GM06990 (cell line): ENCODE data around the gene UQCC2.

ENCODE experiments used
- DNase-seq: peaks from one replicate; pipeline ENCODE4 v3.0.0-alpha.2; 2011; ENCODE audit not compliant: insufficient read length; ENCODE audit errors: extremely low read depth
- H3K27me3 ChIP-seq: replicated peaks from 2 replicates; pipeline ENCODE4 v1.6.0; 2011; ENCODE audit warnings: low read length; ENCODE audit not compliant: control insufficient read depth, insufficient read depth
- H3K36me3 ChIP-seq: 2 replicates; pipeline ENCODE4 v1.5.1; 2011; ENCODE audit warnings: low read length; ENCODE audit not compliant: control insufficient read depth, insufficient read depth
- H3K4me3 ChIP-seq: replicated peaks from 2 replicates; pipeline ENCODE4 v1.5.1; 2011; ENCODE audit warnings: low read depth, mild to moderate bottlenecking, control low read depth, low read length
- TF ChIP-seq, protein P1 (sequence below): IDR thresholded peaks from 2 replicates; pipeline ENCODE4 v1.5.1; 2011; ENCODE audit warnings: low read length, control low read depth, mild to moderate bottlenecking, inconsistent platforms; ENCODE audit not compliant: insufficient read depth, poor library complexity, severe bottlenecking

The UQCC2 gene

DNA sequence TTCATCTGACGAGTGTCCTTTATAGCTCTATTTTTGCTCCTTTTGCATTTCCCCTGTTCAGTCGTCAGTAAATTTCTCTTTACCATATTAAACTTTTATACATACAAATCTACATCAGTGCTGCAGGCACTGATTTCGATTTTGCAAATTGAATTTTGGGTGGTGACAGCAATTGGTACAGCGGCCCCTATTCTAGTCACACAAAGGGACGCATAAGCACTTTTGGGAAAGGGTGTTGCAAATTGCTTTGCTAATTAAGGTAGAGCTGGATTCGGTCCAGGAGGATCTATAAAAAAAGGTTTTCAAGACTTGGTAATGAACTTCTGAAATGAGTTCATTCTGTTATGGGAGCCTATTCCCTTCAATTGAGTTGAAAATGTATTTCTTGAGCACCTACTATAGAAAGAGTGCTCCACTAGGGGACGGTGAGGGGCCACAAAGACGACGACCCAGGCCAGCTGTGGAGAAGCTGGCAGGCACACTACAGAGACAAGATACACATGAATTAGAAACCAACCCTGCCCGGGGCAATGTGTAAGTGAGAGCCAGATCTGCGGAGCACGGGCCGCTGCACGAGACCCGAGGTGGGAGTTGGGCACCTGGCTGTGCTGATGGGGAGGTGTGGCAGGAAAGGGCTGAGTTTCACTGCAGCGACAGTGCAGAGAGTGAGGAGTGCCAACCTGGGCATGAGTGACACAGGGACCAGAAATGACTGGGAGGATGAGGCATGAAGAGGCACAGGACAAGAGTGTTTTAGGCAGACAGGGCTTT lies 5.4 kb downstream of the UQCC2 start:
- DNase-seq: no peak
- H3K27me3 ChIP-seq: no peaks in the 10 kb centered on the region
- no peak overlapping the region for H3K4me3 ChIP-seq
- TF ChIP-seq, protein P1, sequence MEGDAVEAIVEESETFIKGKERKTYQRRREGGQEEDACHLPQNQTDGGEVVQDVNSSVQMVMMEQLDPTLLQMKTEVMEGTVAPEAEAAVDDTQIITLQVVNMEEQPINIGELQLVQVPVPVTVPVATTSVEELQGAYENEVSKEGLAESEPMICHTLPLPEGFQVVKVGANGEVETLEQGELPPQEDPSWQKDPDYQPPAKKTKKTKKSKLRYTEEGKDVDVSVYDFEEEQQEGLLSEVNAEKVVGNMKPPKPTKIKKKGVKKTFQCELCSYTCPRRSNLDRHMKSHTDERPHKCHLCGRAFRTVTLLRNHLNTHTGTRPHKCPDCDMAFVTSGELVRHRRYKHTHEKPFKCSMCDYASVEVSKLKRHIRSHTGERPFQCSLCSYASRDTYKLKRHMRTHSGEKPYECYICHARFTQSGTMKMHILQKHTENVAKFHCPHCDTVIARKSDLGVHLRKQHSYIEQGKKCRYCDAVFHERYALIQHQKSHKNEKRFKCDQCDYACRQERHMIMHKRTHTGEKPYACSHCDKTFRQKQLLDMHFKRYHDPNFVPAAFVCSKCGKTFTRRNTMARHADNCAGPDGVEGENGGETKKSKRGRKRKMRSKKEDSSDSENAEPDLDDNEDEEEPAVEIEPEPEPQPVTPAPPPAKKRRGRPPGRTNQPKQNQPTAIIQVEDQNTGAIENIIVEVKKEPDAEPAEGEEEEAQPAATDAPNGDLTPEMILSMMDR: no peak
- H3K36me3 ChIP-seq: peaks cover 2% of the 10 kb centered on the region

DNA sequence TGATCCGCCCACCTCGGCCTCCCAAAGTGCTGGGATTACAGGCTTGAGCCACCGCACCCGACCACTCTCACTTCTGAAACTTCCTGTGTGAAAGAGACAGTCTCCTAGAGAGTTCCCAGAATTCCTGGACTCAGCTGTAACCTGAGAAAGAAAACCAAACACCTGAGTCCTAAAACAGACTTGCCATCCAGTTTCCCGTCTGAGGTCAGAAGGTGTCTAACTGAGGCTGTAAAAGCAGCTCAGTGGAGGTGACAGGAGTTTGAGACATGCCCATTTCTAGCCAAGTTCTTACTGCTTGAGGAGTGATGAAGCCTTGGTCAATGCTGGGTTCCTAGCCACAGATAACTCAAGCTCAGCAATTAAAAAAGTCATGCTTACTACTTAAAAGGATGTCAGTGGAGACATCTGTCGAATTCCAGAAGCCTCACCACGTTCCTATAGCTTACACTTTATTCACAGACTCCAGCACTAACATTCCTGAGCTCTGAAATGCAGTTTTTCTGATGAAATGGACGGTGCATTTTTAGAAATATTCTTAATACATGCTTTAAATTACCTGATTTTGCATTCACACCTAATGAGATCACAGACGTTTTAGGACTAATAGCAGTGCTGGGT lies 6.1 kb downstream of the UQCC2 start:
- H3K27me3 ChIP-seq: no peaks in the 10 kb centered on the region
- H3K4me3 ChIP-seq: no peak overlapping the region
- no peak for DNase-seq
- TF ChIP-seq, protein P1: no peak
- peaks cover 2% of the 10 kb centered on the region for H3K36me3 ChIP-seq

DNA sequence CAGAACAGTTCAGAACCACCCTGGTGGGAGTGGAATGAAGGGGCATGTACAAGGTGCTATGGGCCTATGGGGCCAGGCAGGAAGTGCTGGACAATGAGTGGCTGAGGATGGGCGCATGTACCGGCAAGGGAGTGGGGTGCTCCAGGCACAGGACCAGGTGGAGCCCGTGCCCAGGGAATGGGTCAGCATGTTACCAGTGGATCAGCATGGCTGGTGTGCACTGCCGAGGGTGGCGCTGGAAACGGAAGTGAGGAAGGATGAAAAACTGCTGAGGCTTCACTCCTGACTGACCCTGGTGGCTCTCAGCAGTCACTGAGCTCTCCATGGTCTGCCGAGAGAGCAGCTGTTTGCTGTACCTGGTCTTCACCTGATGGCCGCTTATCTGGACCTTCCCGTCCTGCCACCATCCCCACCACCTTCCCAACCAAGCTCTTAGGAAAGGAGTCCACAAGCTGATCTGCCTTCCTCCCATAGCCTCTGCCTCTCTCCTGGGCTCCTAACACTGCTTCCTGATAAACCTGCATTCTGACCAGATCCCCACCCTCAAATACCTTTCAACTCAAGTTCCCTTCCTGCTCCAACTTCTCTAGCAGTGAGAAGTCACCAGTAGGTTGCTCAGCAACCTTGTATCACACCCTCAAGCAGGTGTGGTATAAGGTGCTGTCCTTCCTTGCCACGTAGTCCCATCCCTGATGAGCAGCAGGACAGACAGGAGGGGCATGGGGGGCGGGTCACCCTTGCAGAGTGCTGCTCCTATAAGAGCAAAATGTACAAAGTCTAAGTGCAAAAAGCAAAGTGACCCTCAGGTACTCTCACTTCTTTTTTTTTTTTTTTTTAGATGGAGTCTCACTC lies 7.1 kb downstream of the UQCC2 start:
- no peaks in the 10 kb centered on the region for H3K27me3 ChIP-seq
- H3K4me3 ChIP-seq: no peak overlapping the region
- DNase-seq: no peak
- H3K36me3 ChIP-seq: peaks cover 2% of the 10 kb centered on the region
- TF ChIP-seq, protein P1: no peak

DNA sequence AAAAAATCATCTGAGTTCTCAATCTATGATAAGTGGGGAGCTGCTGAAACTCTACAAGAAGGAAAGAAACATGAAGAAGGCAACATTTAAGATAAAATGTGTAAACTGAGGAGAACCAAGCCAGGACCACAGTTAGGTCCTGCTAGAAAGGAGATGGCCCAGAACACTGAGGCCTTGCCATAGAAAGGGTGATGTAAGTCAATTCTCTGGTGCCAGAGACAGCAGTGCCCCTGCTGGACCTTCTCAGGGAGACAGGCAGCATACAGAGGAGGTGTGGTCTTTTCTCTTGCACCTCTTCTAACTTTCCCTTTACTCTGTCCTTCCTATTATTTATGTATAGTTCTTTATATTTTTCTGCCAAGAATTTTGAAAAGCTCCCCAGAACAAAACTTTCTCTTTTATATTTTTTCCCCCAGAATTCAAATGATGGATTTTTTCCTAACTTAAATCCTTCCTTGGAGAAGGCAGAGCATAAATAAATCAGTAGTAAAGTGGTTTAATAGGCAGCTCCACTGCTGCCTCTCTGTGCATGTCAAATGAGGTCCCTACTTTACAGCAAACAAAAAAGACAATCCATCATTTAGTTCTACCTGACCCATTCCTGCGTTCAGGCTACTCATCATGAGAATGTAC lies 9.0 kb downstream of the UQCC2 start:
- TF ChIP-seq, protein P1: peak; percentile 36
- DNase-seq: no peak
- peaks cover 5% of the 10 kb centered on the region for H3K36me3 ChIP-seq

DNA sequence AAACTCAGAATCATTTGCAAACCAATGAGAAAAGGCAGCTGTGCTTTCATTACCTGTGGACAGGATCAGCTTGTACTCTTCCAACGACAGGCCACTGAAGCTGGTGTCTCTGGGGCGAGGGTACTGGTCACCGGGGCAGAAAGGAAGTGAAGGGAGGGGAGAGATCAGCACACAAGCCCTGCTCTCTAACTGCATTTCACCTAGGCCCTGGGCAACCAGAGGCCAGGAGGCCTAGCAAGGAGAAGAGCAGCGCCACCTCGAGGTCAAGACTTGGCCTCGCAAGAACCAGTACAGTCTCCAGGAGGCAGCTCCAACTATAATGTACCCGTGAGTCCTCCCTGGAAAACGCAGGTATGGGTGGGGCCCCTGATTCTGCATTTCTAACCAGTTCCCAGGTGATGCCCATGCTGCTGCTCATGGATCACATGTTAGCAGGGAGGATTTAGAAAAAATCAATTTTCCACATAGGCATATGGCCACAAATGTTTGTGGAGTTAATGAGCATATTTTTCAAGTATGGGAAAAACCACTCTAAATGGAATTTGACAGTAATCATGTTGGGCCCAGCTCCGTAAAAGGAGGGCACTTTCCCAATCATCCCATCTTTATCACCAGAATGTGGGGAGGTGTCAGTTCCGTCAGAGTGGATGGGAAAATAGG lies 11.0 kb downstream of the UQCC2 start:
- TF ChIP-seq, protein P1: peak; percentile 87
- peaks cover 13% of the 10 kb centered on the region for H3K36me3 ChIP-seq
- peak; percentile 43 for DNase-seq
- H3K4me3 ChIP-seq: no peak overlapping the region
- H3K27me3 ChIP-seq: no peaks in the 10 kb centered on the region

More for the DNA sequence above, 9.0 kb downstream of the UQCC2 start:
- Histone ChIP-seq H3K27me3 (no peaks in the 10 kb centered on the region), H3K4me3 (no peak overlapping the region)
